ENCODE measurements around the gene MFSD6.

MFSD6 gene

GRCh38 chr2:190477661-190478454 is 69.7 kb downstream of the MFSD6 start:
- Mint-ChIP-seq H3K4me3 (no peak overlapping the region), H3K36me3 (ENCODE audit: low read depth) (no peaks in the 10 kb centered on the region), H3K9me3 (peaks cover 17% of the 10 kb centered on the region), H3K4me1 (peaks cover 6% of the 10 kb centered on the region), H3K27me3 (ENCODE audit: low read depth, poor library complexity) (peaks cover 3% of the 10 kb centered on the region), H3K27ac (no peak overlapping the region)
- TF ChIP-seq CTCF (IDR thresholded peaks at IDR 0.05), result no peak
- no peak for DNase-seq

- DNase-seq, result no peak
These were observed 70.5 kb downstream of the MFSD6 start for GRCh38 chr2:190478572-190479195.

GRCh38 chr2:190481339-190481738 is 73.2 kb downstream of the MFSD6 start:
- Mint-ChIP-seq H3K27me3 (ENCODE audit: low read depth, poor library complexity) (no peaks in the 10 kb centered on the region), H3K4me1 (peaks cover 6% of the 10 kb centered on the region), H3K4me3 (no peak overlapping the region), H3K36me3 (ENCODE audit: low read depth) (no peaks in the 10 kb centered on the region), H3K9me3 (no peaks in the 10 kb centered on the region), H3K27ac (no peak overlapping the region)
- no peak for DNase-seq
- TF ChIP-seq CTCF (IDR thresholded peaks at IDR 0.05), result no peak

More at GRCh38 chr2:190478572-190479195, 70.5 kb downstream of the MFSD6 start:
- H3K27ac Mint-ChIP-seq, result no peak overlapping the region
- H3K27me3 Mint-ChIP-seq (ENCODE audit: low read depth, poor library complexity), result peaks cover 3% of the 10 kb centered on the region
- H3K4me1 Mint-ChIP-seq, result peaks cover 6% of the 10 kb centered on the region
- H3K36me3 Mint-ChIP-seq (ENCODE audit: low read depth), result no peaks in the 10 kb centered on the region
- peaks cover 9% of the 10 kb centered on the region for H3K9me3 Mint-ChIP-seq
- H3K4me3 Mint-ChIP-seq, result no peak overlapping the region
- no peak for TF ChIP-seq CTCF (IDR thresholded peaks at IDR 0.05)

- no peak for DNase-seq
- H3K9me3 Mint-ChIP-seq, result no peaks in the 10 kb centered on the region
- no peak for TF ChIP-seq CTCF (IDR thresholded peaks at IDR 0.05)
- no peaks in the 10 kb centered on the region for H3K36me3 Mint-ChIP-seq (ENCODE audit: low read depth)
- no peak overlapping the region for H3K4me3 Mint-ChIP-seq
- no peaks in the 10 kb centered on the region for H3K27me3 Mint-ChIP-seq (ENCODE audit: low read depth, poor library complexity)
- no peak overlapping the region for H3K27ac Mint-ChIP-seq
- H3K4me1 Mint-ChIP-seq, result peaks cover 6% of the 10 kb centered on the region
These were observed 74.3 kb downstream of the MFSD6 start for GRCh38 chr2:190482451-190482850.

GRCh38 chr2:190486037-190486623 is 78.0 kb downstream of the MFSD6 start:
- no peak for DNase-seq
- Mint-ChIP-seq H3K27me3 (ENCODE audit: low read depth, poor library complexity) (no peaks in the 10 kb centered on the region), H3K9me3 (no peaks in the 10 kb centered on the region), H3K4me3 (no peak overlapping the region), H3K27ac (no peak overlapping the region), H3K4me1 (peaks cover 6% of the 10 kb centered on the region), H3K36me3 (ENCODE audit: low read depth) (peaks cover 10% of the 10 kb centered on the region)
- TF ChIP-seq CTCF (IDR thresholded peaks at IDR 0.05), result no peak

Data from nephron progenitor cell (in vitro differentiated cells).